GM18502 (cell line): ENCODE data around the gene ANXA2R.
"Not testable (repeated sequence)": the region's sequence is repeated elsewhere in the genome, so short reads cannot be mapped to it uniquely, and the experiment has no call there.

Experiments
- ATAC-seq: cut with Tn5 transposase; IDR thresholded peaks from one replicate; pipeline ENCODE4 v1.9.1; 2021; ENCODE audit warnings: mild to moderate bottlenecking; ENCODE audit not compliant: unreplicated experiment, poor library complexity

The ANXA2R gene

GRCh38 chr5:43036856-43037635, 3.1 kb downstream of the ANXA2R start:
- no peak for ATAC-seq

GRCh38 chr5:43036409-43036808, 3.7 kb downstream of the ANXA2R start:
- no peak for ATAC-seq

GRCh38 chr5:43034591-43034968, 5.5 kb downstream of the ANXA2R start:
- no peak for ATAC-seq

GRCh38 chr5:43033841-43034590, 6.1 kb downstream of the ANXA2R start:
- ATAC-seq: no peak

- no peak for ATAC-seq
Measured at GRCh38 chr5:43027054-43027785, 12.9 kb downstream of the ANXA2R start.

- not testable (repeated sequence) for ATAC-seq
Measured at GRCh38 chr5:43025184-43025950, 14.8 kb downstream of the ANXA2R start.

- ATAC-seq: no peak
Measured at GRCh38 chr5:43024217-43024616, 15.9 kb downstream of the ANXA2R start.

GRCh38 chr5:43021151-43021550, 19.0 kb downstream of the ANXA2R start:
- no peak for ATAC-seq

GRCh38 chr5:43020399-43020746, 19.7 kb downstream of the ANXA2R start:
- peak; percentile 18 for ATAC-seq

GRCh38 chr5:43019614-43020398, 20.3 kb downstream of the ANXA2R start:
- peak; percentile 74 for ATAC-seq

GRCh38 chr5:43019291-43019613, 20.9 kb downstream of the ANXA2R start:
- no peak for ATAC-seq

GRCh38 chr5:43017428-43017815, 22.7 kb downstream of the ANXA2R start:
- ATAC-seq: peak; percentile 23

- ATAC-seq: no peak
Measured at GRCh38 chr5:43016217-43016779, 23.8 kb downstream of the ANXA2R start.

- ATAC-seq: no peak
Measured at GRCh38 chr5:43014522-43014921, 25.6 kb downstream of the ANXA2R start.

GRCh38 chr5:43010935-43011315, 29.2 kb downstream of the ANXA2R start:
- ATAC-seq: no peak

- peak; percentile 40 for ATAC-seq
Measured at GRCh38 chr5:43008363-43009153, 31.6 kb downstream of the ANXA2R start.

- ATAC-seq: peak; percentile 54
Measured at GRCh38 chr5:43007911-43008362, 32.2 kb downstream of the ANXA2R start.

GRCh38 chr5:43007246-43007910, 32.7 kb downstream of the ANXA2R start:
- peak; percentile 24 for ATAC-seq
